Measurements from ENCODE around the gene FAM3B.
"Not testable (repeated sequence)": the region's sequence is repeated elsewhere in the genome, so short reads cannot be mapped to it uniquely, and the experiment has no call there.

Gene FAM3B

GRCh38 chr21:41302976-41303375, 13.6 kb upstream of the FAM3B start:
- in situ Hi-C loops (cut with MboI; ENCODE audit: low pct_unique_long_range_greater_than_20kb, low sequenced_read_pairs, unreplicated experiment) = no loop called here
- no peak for DNase-seq (ENCODE audit: low spot score)
- TF ChIP-seq CTCF (IDR thresholded peaks at IDR 0.05; ENCODE audit: extremely low read depth, insufficient read depth, missing control alignments) = no peak

GRCh38 chr21:41304068-41304720, 12.4 kb upstream of the FAM3B start:
- no peak for TF ChIP-seq CTCF (IDR thresholded peaks at IDR 0.05; ENCODE audit: extremely low read depth, insufficient read depth, missing control alignments)
- DNase-seq (ENCODE audit: low spot score) = no peak
- in situ Hi-C loops (cut with MboI; ENCODE audit: low pct_unique_long_range_greater_than_20kb, low sequenced_read_pairs, unreplicated experiment) = no loop called here

- no peak for DNase-seq (ENCODE audit: low spot score)
- no peak for TF ChIP-seq CTCF (IDR thresholded peaks at IDR 0.05; ENCODE audit: extremely low read depth, insufficient read depth, missing control alignments)
- in situ Hi-C loops (cut with MboI; ENCODE audit: low pct_unique_long_range_greater_than_20kb, low sequenced_read_pairs, unreplicated experiment) = no loop called here
These were observed 9.4 kb upstream of the FAM3B start for GRCh38 chr21:41307219-41307618.

- DNase-seq (ENCODE audit: low spot score); in situ Hi-C loops (cut with MboI; ENCODE audit: low pct_unique_long_range_greater_than_20kb, low sequenced_read_pairs, unreplicated experiment): not testable (repeated sequence)
These were observed 3.1 kb upstream of the FAM3B start for GRCh38 chr21:41313285-41314164.

GRCh38 chr21:41315726-41316125, 875 bp upstream of the FAM3B start:
- TF ChIP-seq CTCF (IDR thresholded peaks at IDR 0.05; ENCODE audit: extremely low read depth, insufficient read depth, missing control alignments) = no peak
- in situ Hi-C loops (cut with MboI; ENCODE audit: low pct_unique_long_range_greater_than_20kb, low sequenced_read_pairs, unreplicated experiment) = no loop called here
- DNase-seq (ENCODE audit: low spot score) = no peak

- in situ Hi-C loops (cut with MboI; ENCODE audit: low pct_unique_long_range_greater_than_20kb, low sequenced_read_pairs, unreplicated experiment) = no loop called here
- TF ChIP-seq CTCF (IDR thresholded peaks at IDR 0.05; ENCODE audit: extremely low read depth, insufficient read depth, missing control alignments) = no peak
- DNase-seq (ENCODE audit: low spot score) = no peak
These were observed 427 bp downstream of the FAM3B start for GRCh38 chr21:41317063-41317392.

- no peak for DNase-seq (ENCODE audit: low spot score)
- in situ Hi-C loops (cut with MboI; ENCODE audit: low pct_unique_long_range_greater_than_20kb, low sequenced_read_pairs, unreplicated experiment) = no loop called here
These were observed 857 bp downstream of the FAM3B start for GRCh38 chr21:41317458-41317857.

More at GRCh38 chr21:41317458-41317857, 857 bp downstream of the FAM3B start:
- TF ChIP-seq CTCF (IDR thresholded peaks at IDR 0.05; ENCODE audit: extremely low read depth, insufficient read depth, missing control alignments) = no peak

All from GM13977 (cell line).